GM18520 (cell line): ENCODE measurements around the gene RBBP5.

Experiments
- ATAC-seq: cut with Tn5 transposase; IDR thresholded peaks from one replicate; pipeline ENCODE4 v1.9.1; 2021; ENCODE audit not compliant: unreplicated experiment

The RBBP5 gene

GRCh38 chr1:205133287-205133686 is 11.5 kb upstream of the RBBP5 start:
- ATAC-seq = no peak

GRCh38 chr1:205129447-205130029 is 7.8 kb upstream of the RBBP5 start:
- ATAC-seq = no peak

- no peak for ATAC-seq
These were observed 6.3 kb upstream of the RBBP5 start for GRCh38 chr1:205128050-205128449.

- no peak for ATAC-seq
These were observed 5.9 kb upstream of the RBBP5 start for GRCh38 chr1:205127646-205128045.

- ATAC-seq = no peak
These were observed 2.9 kb upstream of the RBBP5 start for GRCh38 chr1:205124726-205125125.

GRCh38 chr1:205122489-205122882 is 708 bp upstream of the RBBP5 start:
- no peak for ATAC-seq

GRCh38 chr1:205118752-205119151 is 3.0 kb downstream of the RBBP5 start:
- ATAC-seq = no peak

GRCh38 chr1:205111354-205111753 is 10.4 kb downstream of the RBBP5 start:
- ATAC-seq = no peak

GRCh38 chr1:205109711-205110110 is 12.1 kb downstream of the RBBP5 start:
- no peak for ATAC-seq

GRCh38 chr1:205109269-205109668 is 12.5 kb downstream of the RBBP5 start:
- no peak for ATAC-seq

- no peak for ATAC-seq
These were observed 13.3 kb downstream of the RBBP5 start for GRCh38 chr1:205108464-205108863.

GRCh38 chr1:205107327-205107726 is 14.5 kb downstream of the RBBP5 start:
- no peak for ATAC-seq

- ATAC-seq = no peak
These were observed 19.4 kb downstream of the RBBP5 start for GRCh38 chr1:205102404-205102803.

GRCh38 chr1:205098242-205098641 is 23.5 kb downstream of the RBBP5 start:
- ATAC-seq = no peak

- no peak for ATAC-seq
These were observed 26.4 kb downstream of the RBBP5 start for GRCh38 chr1:205095422-205095821.

GRCh38 chr1:205091043-205091740 is 30.6 kb downstream of the RBBP5 start:
- ATAC-seq = no peak

- no peak for ATAC-seq
These were observed 33.4 kb downstream of the RBBP5 start for GRCh38 chr1:205088341-205088740.

GRCh38 chr1:205084360-205084759 is 37.4 kb downstream of the RBBP5 start, which contains the start of gene TMEM81:
TMEM81 (minus strand) TSS chr1:205084460; CDS start chr1:205084320, 140 bp downstream.
- no peak for ATAC-seq

GRCh38 chr1:205082431-205082830 is 39.3 kb downstream of the RBBP5 start:
- ATAC-seq = no peak

- ATAC-seq = no peak
These were observed 43.9 kb downstream of the RBBP5 start for GRCh38 chr1:205077934-205078311.

- no peak for ATAC-seq
These were observed 44.4 kb downstream of the RBBP5 start for GRCh38 chr1:205077158-205077933.

- ATAC-seq = no peak
These were observed 45.5 kb downstream of the RBBP5 start for GRCh38 chr1:205076245-205076761.
